A204.1 (cell line): ENCODE data around the gene ABHD16A.
"Not testable (repeated sequence)": the region's sequence is repeated elsewhere in the genome, so short reads cannot be mapped to it uniquely, and the experiment has no call there.

ENCODE experiments used
- FAIRE-seq: peaks from 2 replicates; lab custom pipeline; 2012; peaks lifted over from hg19 to GRCh38; lab: Jason Lieb, UNC

Gene ABHD16A

GRCh38 chr6:31713991-31714684, 11.0 kb upstream of the ABHD16A start:
- no peak for FAIRE-seq

- FAIRE-seq: no peak
These were observed 10.3 kb upstream of the ABHD16A start for GRCh38 chr6:31713465-31713864.

- FAIRE-seq: no peak
These were observed 9.2 kb upstream of the ABHD16A start for GRCh38 chr6:31712296-31712695.

GRCh38 chr6:31711233-31711632, 8.1 kb upstream of the ABHD16A start:
- FAIRE-seq: no peak

- FAIRE-seq: no peak
These were observed 7.5 kb upstream of the ABHD16A start for GRCh38 chr6:31710523-31711219.

- not testable (repeated sequence) for FAIRE-seq
These were observed 6.0 kb upstream of the ABHD16A start for GRCh38 chr6:31709157-31709556.

- FAIRE-seq: no peak
These were observed 5.1 kb upstream of the ABHD16A start for GRCh38 chr6:31708224-31708623.

- FAIRE-seq: no peak
These were observed 4.6 kb upstream of the ABHD16A start for GRCh38 chr6:31707701-31708100.

GRCh38 chr6:31706599-31706998, 3.5 kb upstream of the ABHD16A start, which contains the start of gene LY6G6F:
Gene LY6G6F (plus strand): TSS chr6:31706866. CDS start chr6:31706907, 41 bp downstream.
- no peak for FAIRE-seq

- no peak for FAIRE-seq
These were observed 2.8 kb upstream of the ABHD16A start for GRCh38 chr6:31705931-31706330.

GRCh38 chr6:31702405-31702818, 712 bp downstream of the ABHD16A start:
- FAIRE-seq: no peak

GRCh38 chr6:31701666-31702404, 1.3 kb downstream of the ABHD16A start:
- no peak for FAIRE-seq

GRCh38 chr6:31700740-31701401, 2.3 kb downstream of the ABHD16A start:
- no peak for FAIRE-seq

GRCh38 chr6:31697555-31697954, 5.6 kb downstream of the ABHD16A start:
- no peak for FAIRE-seq

GRCh38 chr6:31693535-31693934, 9.6 kb downstream of the ABHD16A start:
- FAIRE-seq: no peak

GRCh38 chr6:31692886-31693285, 10.2 kb downstream of the ABHD16A start:
- FAIRE-seq: no peak

GRCh38 chr6:31692353-31692752, 10.8 kb downstream of the ABHD16A start:
- FAIRE-seq: no peak

- FAIRE-seq: no peak
These were observed 11.5 kb downstream of the ABHD16A start for GRCh38 chr6:31691564-31692108.

GRCh38 chr6:31691078-31691463, 12.1 kb downstream of the ABHD16A start:
- FAIRE-seq: no peak

GRCh38 chr6:31690231-31691077, 12.7 kb downstream of the ABHD16A start:
- FAIRE-seq: no peak
